CD4-positive, alpha-beta T cell treated with Interleukin-21 for 1 hour (primary cell): ENCODE results near the gene DOCK2.
"Not testable (repeated sequence)": the region's sequence is repeated elsewhere in the genome, so short reads cannot be mapped to it uniquely, and the experiment has no call there.

Experiments used
- DNase-seq: peaks from one replicate; pipeline ENCODE4 v3.0.0-alpha.2; 2020

Gene DOCK2

GRCh38 chr5:169758886-169759285 lies 121.8 kb downstream of the DOCK2 start:
- no peak for DNase-seq

GRCh38 chr5:169760229-169760628 lies 123.2 kb downstream of the DOCK2 start:
- DNase-seq, result no peak

GRCh38 chr5:169762338-169763095 lies 125.4 kb downstream of the DOCK2 start:
- no peak for DNase-seq

- DNase-seq, result no peak
These were observed 126.4 kb downstream of the DOCK2 start for GRCh38 chr5:169763376-169764017.

GRCh38 chr5:169764018-169764378 lies 126.9 kb downstream of the DOCK2 start:
- DNase-seq, result no peak

- no peak for DNase-seq
These were observed 128.3 kb downstream of the DOCK2 start for GRCh38 chr5:169765176-169765996.

GRCh38 chr5:169766943-169767342 lies 129.9 kb downstream of the DOCK2 start:
- DNase-seq, result not testable (repeated sequence)

- DNase-seq, result no peak
These were observed 130.9 kb downstream of the DOCK2 start for GRCh38 chr5:169767938-169768337.

- no peak for DNase-seq
These were observed 131.3 kb downstream of the DOCK2 start for GRCh38 chr5:169768416-169768815.

GRCh38 chr5:169770109-169770508 lies 133.0 kb downstream of the DOCK2 start:
- no peak for DNase-seq

- DNase-seq, result no peak
These were observed 135.2 kb downstream of the DOCK2 start for GRCh38 chr5:169772256-169772655.

GRCh38 chr5:169772688-169773087 lies 135.6 kb downstream of the DOCK2 start:
- no peak for DNase-seq

GRCh38 chr5:169777159-169777558 lies 140.1 kb downstream of the DOCK2 start:
- no peak for DNase-seq

GRCh38 chr5:169778622-169779596 lies 141.8 kb downstream of the DOCK2 start:
- no peak for DNase-seq

GRCh38 chr5:169781420-169782345 lies 144.6 kb downstream of the DOCK2 start:
- no peak for DNase-seq

GRCh38 chr5:169785771-169786618 lies 148.9 kb downstream of the DOCK2 start:
- no peak for DNase-seq

- DNase-seq, result no peak
These were observed 151.1 kb downstream of the DOCK2 start for GRCh38 chr5:169788168-169788567.

- DNase-seq, result no peak
These were observed 152.4 kb downstream of the DOCK2 start for GRCh38 chr5:169789417-169789940.

- no peak for DNase-seq
These were observed 154.2 kb downstream of the DOCK2 start for GRCh38 chr5:169791251-169791650.

- DNase-seq, result no peak
These were observed 158.3 kb downstream of the DOCK2 start for GRCh38 chr5:169795338-169795737.
